ENCODE results near the gene DACT3. TPM values are rescaled to one million over a fixed set of nuclear protein-coding genes. Genes with fewer than 3 reads are reported as not detected.
A peak's percentile ranks its signal among the peaks of the same experiment; 100 is the strongest.

The DACT3 gene
- total RNA-seq, 1 donor from 2014 or later: 104 TPM

DNA sequence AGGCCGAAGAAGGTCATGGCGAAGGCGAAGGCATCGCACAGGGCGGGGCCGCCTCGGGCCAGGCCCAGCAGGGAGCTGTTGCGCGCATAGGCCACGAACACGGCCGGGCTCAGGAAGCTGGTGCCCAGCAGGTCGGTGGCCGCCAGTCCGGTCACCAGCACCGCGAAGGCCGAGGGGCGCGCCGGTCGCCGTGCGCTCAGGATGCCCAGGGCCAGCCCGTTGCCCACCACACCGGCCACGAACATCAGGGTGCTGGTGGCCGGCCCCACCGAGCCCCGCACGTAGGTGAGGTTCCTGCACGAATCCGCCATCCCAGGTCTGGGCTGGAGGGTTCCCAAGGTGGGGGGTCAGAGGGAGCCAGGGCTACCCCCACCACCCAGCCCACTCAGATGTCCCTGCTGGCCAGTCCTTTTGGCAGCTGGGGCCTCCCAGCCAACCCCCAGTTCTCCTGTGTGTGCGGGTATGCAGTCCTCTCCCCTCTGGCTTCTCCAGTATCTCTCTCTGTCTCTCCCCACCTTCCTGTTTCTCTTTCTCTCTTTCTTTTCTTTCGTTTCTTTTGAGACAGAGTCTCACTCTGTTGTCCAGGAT is 37.0 kb downstream of the DACT3 start:
- TF ChIP-seq, protein P1, sequence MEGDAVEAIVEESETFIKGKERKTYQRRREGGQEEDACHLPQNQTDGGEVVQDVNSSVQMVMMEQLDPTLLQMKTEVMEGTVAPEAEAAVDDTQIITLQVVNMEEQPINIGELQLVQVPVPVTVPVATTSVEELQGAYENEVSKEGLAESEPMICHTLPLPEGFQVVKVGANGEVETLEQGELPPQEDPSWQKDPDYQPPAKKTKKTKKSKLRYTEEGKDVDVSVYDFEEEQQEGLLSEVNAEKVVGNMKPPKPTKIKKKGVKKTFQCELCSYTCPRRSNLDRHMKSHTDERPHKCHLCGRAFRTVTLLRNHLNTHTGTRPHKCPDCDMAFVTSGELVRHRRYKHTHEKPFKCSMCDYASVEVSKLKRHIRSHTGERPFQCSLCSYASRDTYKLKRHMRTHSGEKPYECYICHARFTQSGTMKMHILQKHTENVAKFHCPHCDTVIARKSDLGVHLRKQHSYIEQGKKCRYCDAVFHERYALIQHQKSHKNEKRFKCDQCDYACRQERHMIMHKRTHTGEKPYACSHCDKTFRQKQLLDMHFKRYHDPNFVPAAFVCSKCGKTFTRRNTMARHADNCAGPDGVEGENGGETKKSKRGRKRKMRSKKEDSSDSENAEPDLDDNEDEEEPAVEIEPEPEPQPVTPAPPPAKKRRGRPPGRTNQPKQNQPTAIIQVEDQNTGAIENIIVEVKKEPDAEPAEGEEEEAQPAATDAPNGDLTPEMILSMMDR (IDR thresholded peaks at IDR 0.05): no peak
- Histone ChIP-seq H3K9me3 (no peaks in the 10 kb centered on the region), H3K27ac (peak overlapping the region; percentile 97 to 98), H3K27me3 (no peaks in the 10 kb centered on the region), H3K36me3 (peaks cover 0 to 8% of the 10 kb centered on the region in 2 donors), H3K4me3 (peak overlapping the region; percentile 47 to 77), H3K4me1 (peaks cover 29 to 46% of the 10 kb centered on the region in 2 donors)
- intact Hi-C loops (cut with DNase I): loop anchor here (2.0 to 10.0 kb wide), 2 partner anchors 23 to 621 kb away; partner anchors contain the start of gene CALM3
- DNase-seq (ENCODE audit: low spot score in 2 of 2): no peak

DNA sequence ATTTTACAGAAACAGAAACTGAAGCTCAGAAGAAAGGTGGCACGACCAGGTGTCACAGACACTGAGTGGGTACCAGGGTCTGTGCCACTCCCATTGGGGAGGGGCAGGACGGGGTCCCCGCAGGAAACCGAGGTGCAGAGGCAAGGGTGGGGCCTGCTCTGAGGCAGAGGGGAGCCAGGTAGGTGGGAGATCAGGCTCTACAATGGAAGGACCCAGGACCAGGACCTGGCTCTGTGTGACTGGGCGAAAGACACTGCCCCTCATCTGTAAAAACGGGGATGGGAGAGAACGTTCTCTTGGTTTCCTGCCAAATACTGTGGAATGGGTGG is 38.9 kb downstream of the DACT3 start:
- peak overlapping the region; percentile 47 to 77 for H3K4me3 ChIP-seq
- H3K36me3 ChIP-seq: peaks cover 0 to 8% of the 10 kb centered on the region in 2 donors
- intact Hi-C loops (cut with DNase I): loop anchor here (10.0 kb wide), 1 partner anchor 623 kb away; no protein-coding TSS in a partner anchor
- no peak for DNase-seq (ENCODE audit: low spot score in 2 of 2)
- no peaks in the 10 kb centered on the region for H3K27me3 ChIP-seq
- H3K4me1 ChIP-seq: peaks cover 32 to 50% of the 10 kb centered on the region in 2 donors
- H3K9me3 ChIP-seq: no peaks in the 10 kb centered on the region
- peak overlapping the region; percentile 97 to 98 for H3K27ac ChIP-seq
- TF ChIP-seq, protein P1 (IDR thresholded peaks at IDR 0.05): no peak

GRCh38 chr19:46621191-46622117 is 39.5 kb downstream of the DACT3 start:
- Histone ChIP-seq H3K27me3 (no peaks in the 10 kb centered on the region), H3K4me3 (peak overlapping the region; percentile 47 to 77), H3K9me3 (no peaks in the 10 kb centered on the region), H3K4me1 (peaks cover 34 to 50% of the 10 kb centered on the region in 2 donors), H3K27ac (peak overlapping the region; percentile 97 to 98), H3K36me3 (peaks cover 0 to 8% of the 10 kb centered on the region in 2 donors)
- TF ChIP-seq, protein P1 (IDR thresholded peaks at IDR 0.05): peak in 2 of 3 experiments; percentile 19 to 51
- intact Hi-C loops (cut with DNase I): loop anchor here (10.0 kb wide), 1 partner anchor 623 kb away; no protein-coding TSS in a partner anchor
- DNase-seq (ENCODE audit: low spot score in 2 of 2): no peak

DNA sequence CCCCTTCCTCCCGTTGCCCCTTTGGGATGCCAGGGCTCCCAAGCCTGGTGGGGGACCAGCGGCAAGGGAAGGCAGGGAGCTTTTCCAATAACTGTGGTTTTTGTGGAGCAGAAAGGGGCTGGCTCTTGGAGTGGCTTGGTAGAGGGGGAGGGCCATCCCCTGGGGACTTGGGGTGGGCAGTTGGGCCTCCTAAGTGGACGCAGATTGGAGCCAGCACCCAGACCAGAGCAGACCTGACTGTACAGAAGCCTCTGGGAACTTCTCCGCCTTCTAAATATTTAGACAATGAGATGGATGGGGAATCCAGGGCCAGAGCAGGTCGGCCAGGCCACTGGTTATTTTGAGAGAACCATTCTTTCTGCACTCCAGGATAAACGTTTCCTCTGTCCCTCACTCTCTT is 40.3 kb downstream of the DACT3 start:
- peaks cover 0 to 8% of the 10 kb centered on the region in 2 donors for H3K36me3 ChIP-seq
- no peaks in the 10 kb centered on the region for H3K27me3 ChIP-seq
- intact Hi-C loops (cut with DNase I): loop anchor here (10.0 kb wide), 1 partner anchor 624 kb away; no protein-coding TSS in a partner anchor
- peak overlapping the region; percentile 47 to 77 for H3K4me3 ChIP-seq
- H3K9me3 ChIP-seq: no peaks in the 10 kb centered on the region
- TF ChIP-seq, protein P1 (IDR thresholded peaks at IDR 0.05): no peak
- peak; percentile 54 to 88 for DNase-seq (ENCODE audit: low spot score in 2 of 2)
- peak overlapping the region; percentile 97 to 98 for H3K27ac ChIP-seq
- peaks cover 27 to 44% of the 10 kb centered on the region in 2 donors for H3K4me1 ChIP-seq

- no peaks in the 10 kb centered on the region for H3K9me3 ChIP-seq
- peak overlapping the region; percentile 97 to 98 for H3K27ac ChIP-seq
- intact Hi-C loops (cut with DNase I): loop anchor here (10.0 kb wide), 1 partner anchor 625 kb away; no protein-coding TSS in a partner anchor
- H3K36me3 ChIP-seq: peaks cover 0 to 8% of the 10 kb centered on the region in 2 donors
- TF ChIP-seq, protein P1 (IDR thresholded peaks at IDR 0.05): no peak
- no peak for DNase-seq (ENCODE audit: low spot score in 2 of 2)
- peak overlapping the region; percentile 47 to 77 for H3K4me3 ChIP-seq
- peaks cover 25 to 41% of the 10 kb centered on the region in 2 donors for H3K4me1 ChIP-seq
- no peaks in the 10 kb centered on the region for H3K27me3 ChIP-seq
These were observed 40.7 kb downstream of the DACT3 start for GRCh38 chr19:46620267-46620666.

All from ascending aorta (tissue), 2 donors.